GM23338 (cell line): ENCODE measurements around the gene UHRF1. TPM values are rescaled to one million over a fixed set of nuclear protein-coding genes. Genes with fewer than 3 reads are reported as not detected.

Experiments used
- ATAC-seq: fragments of 200-7000 bp; cut with Tn5 transposase; 3 replicates; pipeline ENCODE4 v1.9.1; 2020
- DNase-seq: peaks from one replicate; pipeline ENCODE4 v3.0.0-alpha.2; 2015; ENCODE audit warnings: low spot score
- H2AFZ ChIP-seq: fragments of 200-600 bp; sonication (generic); 2 replicates; pipeline ENCODE4 v1.8.0; 2016; ENCODE audit warnings: antibody characterized with exemption, mild to moderate bottlenecking, moderate library complexity
- H3F3A ChIP-seq: fragments of 200-600 bp; sonication (generic); replicated peaks from 2 replicates; pipeline ENCODE4 v1.8.0; 2017; ENCODE audit warnings: antibody characterized with exemption, mixed run types, low read depth
- H3K27ac ChIP-seq: fragments of 200-600 bp; sonication (generic); 2 replicates; pipeline ENCODE4 v1.6.1; 2016; ENCODE audit warnings: low read depth
- H3K27me3 ChIP-seq: fragments of 200-600 bp; sonication (generic); 2 replicates; pipeline ENCODE4 v1.8.0; 2016; ENCODE audit warnings: mild to moderate bottlenecking, mixed run types, moderate library complexity; ENCODE audit not compliant: insufficient read depth
- H3K36me3 ChIP-seq: fragments of 200-600 bp; sonication (generic); 2 replicates; pipeline ENCODE4 v1.8.0; 2016; ENCODE audit warnings: mild to moderate bottlenecking; ENCODE audit not compliant: insufficient read depth
- H3K4me1 ChIP-seq: fragments of 200-600 bp; sonication (generic); 2 replicates; pipeline ENCODE4 v1.8.0; 2016; ENCODE audit warnings: mild to moderate bottlenecking, moderate library complexity; ENCODE audit not compliant: insufficient read depth
- H3K4me2 ChIP-seq: fragments of 200-600 bp; sonication (generic); 2 replicates; pipeline ENCODE4 v1.7.1; 2017; ENCODE audit warnings: mixed run types
- H3K4me3 ChIP-seq: fragments of 200-600 bp; sonication (generic); 2 replicates; pipeline ENCODE4 v1.6.1; 2016; ENCODE audit warnings: mixed run types
- H3K79me2 ChIP-seq: fragments of 200-600 bp; sonication (generic); replicated peaks from 2 replicates; pipeline ENCODE4 v1.8.0; 2017; ENCODE audit warnings: mild to moderate bottlenecking; ENCODE audit not compliant: insufficient read depth
- H3K9me2 ChIP-seq: fragments of 200-600 bp; sonication (generic); 2 replicates; pipeline ENCODE4 v1.8.0; 2017; ENCODE audit not compliant: insufficient read depth
- H4K20me1 ChIP-seq: fragments of 200-600 bp; sonication (generic); replicated peaks from 2 replicates; pipeline ENCODE4 v1.8.0; 2017; ENCODE audit warnings: mild to moderate bottlenecking; ENCODE audit not compliant: insufficient read depth
- H3K27ac Mint-ChIP-seq: 2 replicates; pipeline ENCODE4 v1.8.0; 2020; ENCODE audit warnings: inconsistent platforms, mild to moderate bottlenecking, moderate library complexity, mixed read lengths
- H3K27me3 Mint-ChIP-seq: 3 replicates; pipeline ENCODE4 v1.8.0; 2022; ENCODE audit warnings: low read depth, mild to moderate bottlenecking, moderate library complexity, mixed read lengths, inconsistent platforms; ENCODE audit not compliant: insufficient read depth, poor library complexity
- H3K36me3 Mint-ChIP-seq: 3 replicates; pipeline ENCODE4 v1.8.0; 2021; ENCODE audit warnings: low read depth, mild to moderate bottlenecking, inconsistent platforms, moderate library complexity, mixed read lengths
- H3K4me1 Mint-ChIP-seq: 3 replicates; pipeline ENCODE4 v1.8.0; 2020; ENCODE audit warnings: mild to moderate bottlenecking, inconsistent platforms, mixed read lengths
- H3K4me3 Mint-ChIP-seq: 3 replicates; pipeline ENCODE4 v1.8.0; 2021; ENCODE audit warnings: moderate library complexity, mild to moderate bottlenecking, inconsistent platforms, mixed read lengths
- H3K9me3 Mint-ChIP-seq: 3 replicates; pipeline ENCODE4 v1.8.0; 2020; ENCODE audit warnings: moderate library complexity, mild to moderate bottlenecking, inconsistent platforms, mixed read lengths
- CREB1 ChIP-seq: fragments of 250-450 bp; sonication (Bioruptor Pico); IDR thresholded peaks from 2 replicates; pipeline ENCODE4 v1.5.0; 2020; ENCODE audit warnings: low read depth, mild to moderate bottlenecking, moderate library complexity
- CTCF ChIP-seq, 2 experiments: fragments of 200-600 bp in 1 of 2; sonication (generic) in 1 of 2; conservative IDR thresholded peaks; 2 replicates each; pipeline versions ENCODE4 v1.5.1 to v1.6.1; 2016 to 2017; ENCODE audit warnings: antibody characterized with exemption in 2 of 2, low read depth in 2 of 2, mild to moderate bottlenecking in 2 of 2, moderate library complexity in 1 of 2
- ETS1 ChIP-seq: IDR thresholded peaks from 2 replicates; pipeline ENCODE4 v1.6.1; 2016; ENCODE audit warnings: antibody characterized with exemption
- EZH2 ChIP-seq: fragments of 200-600 bp; sonication (generic); IDR thresholded peaks from one replicate; pipeline ENCODE4 v1.8.0; 2017; ENCODE audit warnings: antibody characterized with exemption, mild to moderate bottlenecking, low read depth; ENCODE audit not compliant: unreplicated experiment
- EZH2phosphoT487 ChIP-seq: fragments of 200-600 bp; sonication (generic); IDR thresholded peaks from one replicate; pipeline ENCODE4 v1.8.1; 2018; ENCODE audit warnings: antibody characterized with exemption; ENCODE audit not compliant: unreplicated experiment
- JUNB ChIP-seq: IDR thresholded peaks from one replicate; pipeline ENCODE4 v1.6.1; 2016; ENCODE audit warnings: antibody characterized with exemption; ENCODE audit not compliant: unreplicated experiment
- NANOG ChIP-seq: IDR thresholded peaks from 2 replicates; pipeline ENCODE4 v1.6.1; 2016; ENCODE audit warnings: antibody characterized with exemption, borderline replicate concordance
- POLR2AphosphoS5 ChIP-seq: IDR thresholded peaks from 2 replicates; pipeline ENCODE4 v1.6.1; 2016; ENCODE audit warnings: antibody characterized with exemption, low read depth
- REST ChIP-seq: IDR thresholded peaks from one replicate; pipeline ENCODE4 v1.6.1; 2018; ENCODE audit warnings: antibody characterized with exemption; ENCODE audit not compliant: unreplicated experiment
- STAT1 ChIP-seq: IDR thresholded peaks from one replicate; pipeline ENCODE4 v1.6.1; 2016; ENCODE audit warnings: antibody characterized with exemption; ENCODE audit not compliant: unreplicated experiment
- ZNF114 ChIP-seq: fragments of 250-450 bp; sonication (Bioruptor Pico); IDR thresholded peaks from 2 replicates; pipeline ENCODE4 v1.5.0; 2020; ENCODE audit warnings: mild to moderate bottlenecking, moderate library complexity
- ZNF331 ChIP-seq: fragments of 250-450 bp; sonication (Bioruptor Pico); IDR thresholded peaks from 2 replicates; pipeline ENCODE4 v1.5.0; 2020; ENCODE audit warnings: low read depth, mild to moderate bottlenecking, moderate library complexity
- ZNF462 ChIP-seq: fragments of 250-450 bp; sonication (Bioruptor Pico); IDR thresholded peaks from 2 replicates; pipeline ENCODE4 v1.5.0; 2020; ENCODE audit warnings: mild to moderate bottlenecking, moderate library complexity
- polyA plus RNA-seq: library from polyadenylated mRNA; unstranded; fragments of >200 nt; fragmentation: Nextera tagmentation; extraction: Ambion mirVana; gene quantifications from 2 replicates; pipeline ENCODE4 v1.2.1, GENCODE V29; 2016
- total RNA-seq: library from RNA; depleted of rRNA; stranded (reverse); fragments of >200 nt; shearing (Covaris generic); gene quantifications from 2 replicates; pipeline ENCODE4 v1.2.3, GENCODE V29; 2014

UHRF1 gene
- total and polyA plus RNA-seq, 2 experiments from 2014 or later, result 20.3 to 45.7 TPM

GRCh38 chr19:4879041-4879440 is 30.3 kb upstream of the UHRF1 start:
- H3K9me3 Mint-ChIP-seq, result no peaks in the 10 kb centered on the region
- H3K27ac ChIP-seq, result no peak overlapping the region
- no peak overlapping the region for H3K4me3 ChIP-seq
- no peak overlapping the region; the same call in 2 of the 3 replicates for H3K4me3 Mint-ChIP-seq
- peaks cover 17% of the 10 kb centered on the region; the same call in 1 of the 2 replicates for H3K4me1 ChIP-seq
- 0 out of 2 replicates have a peak overlapping the region, but pooled peaks have one; percentile 76 for H2AFZ ChIP-seq
- no peaks in the 10 kb centered on the region for H3K79me2 ChIP-seq
- no peak for DNase-seq
- H3F3A ChIP-seq, result no peaks in the 10 kb centered on the region
- H3K36me3 Mint-ChIP-seq, result no peaks in the 10 kb centered on the region
- TF ChIP-seq EZH2phosphoT487, result no peak
- no peak for TF ChIP-seq REST
- no peak for TF ChIP-seq POLR2AphosphoS5
- no peak for TF ChIP-seq ZNF331 (CRISPR knock-in tag)
- no peak for TF ChIP-seq ETS1
- TF ChIP-seq CTCF (conservative IDR thresholded peaks at IDR 0.05; ENCODE audit: low read depth in 2 of 2), result no peak
- TF ChIP-seq JUNB, result no peak
- no peak for TF ChIP-seq CREB1 (CRISPR knock-in tag)
- no peak for TF ChIP-seq ZNF114 (CRISPR knock-in tag)
- TF ChIP-seq ZNF462 (CRISPR knock-in tag), result no peak
- no peak for TF ChIP-seq EZH2
- no peak for TF ChIP-seq STAT1
- TF ChIP-seq NANOG, result no peak
- H3K27me3 Mint-ChIP-seq, result peaks cover 15% of the 10 kb centered on the region
- peaks cover 9% of the 10 kb centered on the region; the same call in 1 of the 3 replicates for H3K4me1 Mint-ChIP-seq
- ATAC-seq, result no peak
- H3K4me2 ChIP-seq, result peak overlapping the region; percentile 45; the same call in 1 of the 2 replicates
- H4K20me1 ChIP-seq, result 0 out of 2 replicates have a peak, but pooled peaks cover 2% of the 10 kb centered on the region
- H3K9me2 ChIP-seq, result no peaks in the 10 kb centered on the region
- no peaks in the 10 kb centered on the region for H3K36me3 ChIP-seq
- no peaks in the 10 kb centered on the region for H3K27me3 ChIP-seq
- no peak overlapping the region for H3K27ac Mint-ChIP-seq
